Brain microvascular endothelial cell (primary cell): ENCODE data around the gene RCN2.

Source experiments
- DNase-seq: peaks from one replicate; pipeline ENCODE4 v3.0.0-alpha.2; 2020
- H3K27ac ChIP-seq: fragments of 250-450 bp; sonication (Bioruptor Pico); 2 replicates; pipeline ENCODE4 v1.5.1; 2020; ENCODE audit warnings: mild to moderate bottlenecking, moderate library complexity
- H3K27me3 ChIP-seq: fragments of 250-450 bp; sonication (Bioruptor Pico); replicated peaks from 2 replicates; pipeline ENCODE4 v1.5.1; 2020; ENCODE audit warnings: mild to moderate bottlenecking
- H3K36me3 ChIP-seq: fragments of 250-450 bp; sonication (Bioruptor Pico); replicated peaks from 2 replicates; pipeline ENCODE4 v1.5.1; 2020; ENCODE audit warnings: mild to moderate bottlenecking
- H3K4me3 ChIP-seq: 2 replicates; pipeline ENCODE4 v1.5.1; 2011; ENCODE audit warnings: low read depth, mild to moderate bottlenecking, control low read depth, low read length, moderate library complexity
- in situ Hi-C: cut with HindIII; loops from 2 replicates; pipeline ENCODE4 v1.10.0; 2017; ENCODE audit warnings: low sequenced_read_pairs, low pct_ligation_motif_present
- TF ChIP-seq, protein P1 (sequence below): IDR thresholded peaks from 2 replicates; pipeline ENCODE4 v1.5.1; 2011; ENCODE audit warnings: low read depth, mild to moderate bottlenecking, moderate library complexity, low read length, control low read depth, inconsistent platforms; ENCODE audit errors: missing control alignments

Gene RCN2

DNA sequence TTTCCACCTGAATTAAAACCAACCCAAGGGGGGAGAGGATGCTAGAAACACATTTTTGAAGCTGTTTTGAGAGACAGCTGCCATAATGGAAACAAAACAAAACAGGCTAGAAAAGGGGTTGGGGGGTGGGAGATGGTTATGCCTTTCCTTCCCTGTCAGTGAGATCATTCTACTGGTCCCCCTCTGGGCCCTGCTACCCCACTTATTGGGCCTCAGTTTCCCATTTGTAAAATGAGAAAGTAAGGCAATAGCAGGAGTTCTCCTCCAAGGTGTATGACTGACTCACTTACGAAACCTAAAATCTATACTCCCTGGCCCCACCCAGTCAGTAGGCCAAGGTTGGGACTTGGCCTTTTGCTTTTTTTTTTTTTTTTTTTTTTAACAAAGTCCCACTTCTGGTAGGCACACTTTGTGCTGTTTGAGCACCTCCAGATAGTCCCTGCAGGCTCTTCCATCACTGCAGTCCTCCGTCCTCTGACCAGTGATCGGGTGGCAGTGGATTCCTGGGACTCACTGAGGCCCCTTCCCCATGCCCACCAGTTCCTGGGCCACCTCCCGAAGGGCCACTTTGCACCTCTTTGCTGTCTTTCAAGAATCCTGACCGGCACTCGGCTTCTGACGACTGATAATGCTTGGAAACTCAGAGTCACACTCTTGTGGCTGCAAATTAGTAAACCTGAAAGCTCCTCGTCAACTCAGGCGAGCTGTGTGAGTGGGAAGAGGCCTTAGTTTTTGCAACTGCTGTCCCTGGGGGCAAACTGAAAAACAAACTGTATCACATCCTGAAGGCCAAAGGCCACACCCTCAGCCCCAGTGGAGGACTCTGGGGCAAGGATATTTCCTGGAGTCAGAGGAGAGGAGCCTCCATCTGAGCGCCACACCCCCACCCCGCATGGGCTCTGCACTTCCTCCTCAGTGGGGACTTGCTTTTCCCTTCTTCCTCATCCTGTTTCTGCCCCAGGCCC is 56.6 kb downstream of the RCN2 start:
- no peak overlapping the region for H3K4me3 ChIP-seq
- in situ Hi-C loops = no loop called here
- DNase-seq = no peak

DNA sequence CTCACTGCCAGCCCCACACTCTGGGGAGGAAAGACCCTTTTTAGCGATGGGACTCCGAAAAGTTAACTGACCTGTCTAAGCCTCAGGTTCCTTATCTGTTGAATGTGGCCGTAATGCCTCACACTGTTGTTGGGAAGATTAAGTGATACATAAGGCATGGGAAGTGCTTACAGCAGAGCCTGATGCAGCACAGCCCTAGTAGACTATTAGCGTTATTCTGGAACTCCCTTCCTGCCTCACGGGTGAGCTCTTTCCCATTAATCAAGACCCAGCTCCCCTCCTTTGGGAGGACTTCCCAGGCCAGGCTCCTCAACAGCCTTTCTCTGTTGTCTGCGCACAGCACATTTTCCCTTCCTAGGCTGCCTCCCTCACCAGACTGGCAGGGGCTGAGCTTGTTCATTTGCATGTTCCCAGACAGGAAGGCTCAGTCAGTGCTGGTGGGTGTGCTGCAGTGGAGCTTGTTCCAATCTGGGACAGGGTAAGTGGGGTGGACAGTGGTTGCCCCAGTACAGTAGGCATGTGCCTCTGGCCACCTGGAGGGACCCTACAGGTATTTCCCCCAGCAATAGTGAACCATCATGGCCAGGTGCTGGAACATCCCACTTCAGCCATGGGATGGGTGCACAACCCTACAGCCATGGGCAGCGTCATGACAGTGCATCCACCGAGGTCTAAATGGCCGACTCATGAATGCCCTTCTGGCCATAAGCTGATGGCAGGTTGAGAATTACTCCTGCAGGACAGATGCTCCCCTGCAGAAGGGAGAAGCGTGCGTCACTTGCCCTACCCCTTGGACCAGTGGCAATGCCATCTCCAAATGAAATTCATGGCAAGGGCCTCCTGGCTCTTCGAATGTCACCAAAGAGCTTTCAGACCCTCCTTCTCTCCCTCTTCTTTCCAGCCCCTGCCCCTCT is 57.6 kb downstream of the RCN2 start:
- TF ChIP-seq, protein P1, sequence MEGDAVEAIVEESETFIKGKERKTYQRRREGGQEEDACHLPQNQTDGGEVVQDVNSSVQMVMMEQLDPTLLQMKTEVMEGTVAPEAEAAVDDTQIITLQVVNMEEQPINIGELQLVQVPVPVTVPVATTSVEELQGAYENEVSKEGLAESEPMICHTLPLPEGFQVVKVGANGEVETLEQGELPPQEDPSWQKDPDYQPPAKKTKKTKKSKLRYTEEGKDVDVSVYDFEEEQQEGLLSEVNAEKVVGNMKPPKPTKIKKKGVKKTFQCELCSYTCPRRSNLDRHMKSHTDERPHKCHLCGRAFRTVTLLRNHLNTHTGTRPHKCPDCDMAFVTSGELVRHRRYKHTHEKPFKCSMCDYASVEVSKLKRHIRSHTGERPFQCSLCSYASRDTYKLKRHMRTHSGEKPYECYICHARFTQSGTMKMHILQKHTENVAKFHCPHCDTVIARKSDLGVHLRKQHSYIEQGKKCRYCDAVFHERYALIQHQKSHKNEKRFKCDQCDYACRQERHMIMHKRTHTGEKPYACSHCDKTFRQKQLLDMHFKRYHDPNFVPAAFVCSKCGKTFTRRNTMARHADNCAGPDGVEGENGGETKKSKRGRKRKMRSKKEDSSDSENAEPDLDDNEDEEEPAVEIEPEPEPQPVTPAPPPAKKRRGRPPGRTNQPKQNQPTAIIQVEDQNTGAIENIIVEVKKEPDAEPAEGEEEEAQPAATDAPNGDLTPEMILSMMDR = no peak
- H3K27me3 ChIP-seq = no peaks in the 10 kb centered on the region
- in situ Hi-C loops = no loop called here
- no peak overlapping the region for H3K4me3 ChIP-seq
- DNase-seq = no peak
- no peaks in the 10 kb centered on the region for H3K36me3 ChIP-seq
- H3K27ac ChIP-seq = no peak overlapping the region

More for the DNA sequence above, 56.6 kb downstream of the RCN2 start:
- H3K27ac ChIP-seq = no peak overlapping the region
- H3K36me3 ChIP-seq = no peaks in the 10 kb centered on the region
- no peaks in the 10 kb centered on the region for H3K27me3 ChIP-seq
- TF ChIP-seq, protein P1 = no peak

DNA sequence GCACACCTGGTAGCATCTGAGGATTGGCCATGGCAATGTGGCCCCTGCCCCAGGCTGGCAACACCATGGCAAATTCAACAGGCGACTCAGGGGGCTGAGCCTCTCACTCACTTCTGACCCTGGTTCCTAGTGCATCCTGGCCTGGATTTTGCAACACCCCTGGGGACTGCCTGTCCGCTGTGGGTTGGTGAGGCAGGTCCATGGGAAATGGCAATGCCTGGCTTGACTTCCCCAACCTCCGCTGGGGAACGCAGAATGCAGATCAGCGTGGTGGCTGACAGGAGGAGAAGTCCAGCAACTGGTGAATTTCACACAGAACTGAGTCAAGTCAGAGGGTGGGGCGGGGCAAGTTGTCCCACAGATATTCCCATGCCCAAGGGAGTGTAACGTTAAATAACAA is 59.5 kb downstream of the RCN2 start:
- Histone ChIP-seq H3K4me3 (no peak overlapping the region), H3K27ac (no peak overlapping the region)
- in situ Hi-C loops = no loop called here

DNA sequence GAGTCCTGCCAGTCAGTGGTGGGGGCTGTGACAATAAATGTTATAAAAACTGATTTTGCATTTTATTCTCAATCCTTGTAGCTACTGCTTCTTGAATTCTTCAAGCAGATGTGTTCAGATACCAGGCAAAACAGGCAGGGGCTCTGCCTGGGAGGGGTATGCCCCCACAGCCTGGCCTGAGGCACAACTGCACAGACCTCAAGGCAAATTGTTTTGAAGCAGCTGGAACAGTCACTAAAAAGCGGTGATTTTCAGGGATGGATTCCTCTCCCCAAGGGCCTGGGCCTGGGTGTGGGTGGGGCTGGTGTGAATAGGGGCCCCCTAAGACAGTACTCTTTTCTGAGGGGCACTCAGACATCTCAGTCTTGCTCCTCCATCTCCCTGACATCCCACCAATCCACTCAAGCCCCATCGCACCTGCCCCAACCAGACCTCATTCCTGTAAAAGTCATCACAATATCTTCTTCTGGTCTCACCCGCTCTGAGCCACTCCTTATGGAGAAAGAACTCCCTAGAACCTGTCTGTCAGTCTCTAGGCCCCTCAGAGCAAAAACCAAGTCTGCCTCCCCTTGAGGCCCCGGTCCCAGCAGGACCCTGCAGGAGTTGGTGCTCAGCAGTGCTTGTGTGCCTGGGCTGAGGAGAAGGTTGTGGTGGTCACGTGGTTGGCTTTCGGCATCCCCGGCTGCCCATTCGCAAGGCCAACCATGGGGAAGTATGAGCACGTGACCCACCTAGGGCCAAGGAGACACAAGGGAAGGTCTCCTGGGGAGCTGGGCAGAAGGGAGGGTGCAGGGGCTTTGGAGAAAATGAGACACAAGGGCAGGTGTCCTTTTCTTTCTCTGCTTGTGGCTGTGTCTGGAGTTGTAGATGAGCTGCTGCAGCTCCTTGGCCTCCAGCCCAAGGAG is 60.4 kb downstream of the RCN2 start:
- Histone ChIP-seq H3K27ac (no peak overlapping the region), H3K4me3 (no peak overlapping the region), H3K36me3 (no peaks in the 10 kb centered on the region), H3K27me3 (no peaks in the 10 kb centered on the region)
- TF ChIP-seq, protein P1 = no peak
- DNase-seq = no peak
- in situ Hi-C loops = no loop called here

More for the DNA sequence above, 59.5 kb downstream of the RCN2 start:
- Histone ChIP-seq H3K36me3 (no peaks in the 10 kb centered on the region), H3K27me3 (no peaks in the 10 kb centered on the region)
- DNase-seq = no peak
- TF ChIP-seq, protein P1 = no peak

DNA sequence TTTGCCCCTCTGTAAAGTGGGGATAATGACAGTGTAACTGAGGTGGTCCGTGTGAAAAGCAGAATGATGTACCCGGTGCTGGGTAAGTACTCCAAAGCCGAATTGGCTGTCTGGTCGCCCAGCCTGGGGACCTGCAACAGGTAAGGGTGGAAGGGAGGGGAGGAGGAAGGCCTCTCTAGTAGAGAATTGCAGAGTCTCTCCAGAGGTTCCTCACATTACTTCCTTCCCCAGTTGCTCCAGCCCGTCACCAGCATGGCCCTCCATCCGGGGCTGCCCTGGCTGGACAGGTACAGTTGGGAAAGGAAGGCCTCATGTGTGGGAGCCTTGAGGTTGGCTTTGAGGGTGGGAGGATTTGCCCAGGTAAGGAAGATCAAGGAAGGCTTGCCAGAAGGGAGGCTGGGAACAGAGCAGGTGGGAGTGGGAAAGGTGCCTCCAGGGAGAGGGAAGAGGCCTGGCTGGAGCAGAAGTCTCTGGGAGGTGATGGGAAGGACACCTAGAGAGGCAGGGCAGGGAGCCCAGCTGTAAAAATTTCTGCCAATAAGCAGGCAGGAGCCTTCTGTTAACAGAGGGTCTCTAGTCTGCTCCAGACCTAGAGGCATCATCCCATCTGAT is 61.7 kb downstream of the RCN2 start:
- in situ Hi-C loops = no loop called here
- no peak for DNase-seq
- Histone ChIP-seq H3K27ac (no peak overlapping the region), H3K4me3 (no peak overlapping the region), H3K27me3 (no peaks in the 10 kb centered on the region), H3K36me3 (no peaks in the 10 kb centered on the region)
- TF ChIP-seq, protein P1 = no peak
